OCI-LY7 (cell line): ENCODE measurements around the gene ZNF565. TPM values are rescaled to one million over a fixed set of nuclear protein-coding genes. Genes with fewer than 3 reads are reported as not detected.

Experiments used
- BruUV-seq: library from RNA; stranded (reverse); fragments of 400-500 nt; replicated peaks from 2 replicates; lab custom pipeline; 2021; lab: Mats Ljungman, UMichigan
- CTCF ChIA-PET: fragments of 300-600 bp; sonication (Branson Sonifier 250); formaldehyde crosslinking; loops from one replicate; lab custom pipeline; 2022; ENCODE audit warnings: antibody characterized with exemption; ENCODE audit not compliant: unreplicated experiment; lab: Charles Lee
- POLR2A ChIA-PET: fragments of 300-600 bp; sonication (Branson Sonifier 250); formaldehyde crosslinking; loops from one replicate; lab custom pipeline; 2022; ENCODE audit warnings: antibody characterized with exemption; lab: Charles Lee
- DNase-seq: peaks from one replicate; pipeline ENCODE4 v3.0.0-alpha.2; 2015; ENCODE audit warnings: low spot score
- H2AFZ ChIP-seq: fragments of 200-600 bp; sonication (generic), shearing (Covaris generic); 2 replicates; pipeline ENCODE4 v1.6.1; 2014; ENCODE audit warnings: mild to moderate bottlenecking, antibody characterized with exemption, low read length, moderate library complexity
- H3K27ac ChIP-seq: fragments of 200-600 bp; sonication (generic); 2 replicates; pipeline ENCODE4 v1.5.1; 2014; ENCODE audit warnings: mixed run types, low read depth, mild to moderate bottlenecking, moderate library complexity, low read length, inconsistent platforms; ENCODE audit not compliant: poor library complexity, severe bottlenecking
- H3K36me3 ChIP-seq: fragments of 200-600 bp; sonication (generic); 2 replicates; pipeline ENCODE4 v1.6.1; 2014; ENCODE audit warnings: mild to moderate bottlenecking, antibody characterized with exemption, low read length, moderate library complexity, mixed read lengths; ENCODE audit not compliant: insufficient read depth
- H3K4me1 ChIP-seq: fragments of 200-600 bp; sonication (generic); 2 replicates; pipeline ENCODE4 v1.5.1; 2014; ENCODE audit warnings: mild to moderate bottlenecking, low read length; ENCODE audit not compliant: insufficient read depth, poor library complexity, severe bottlenecking
- H3K4me2 ChIP-seq: fragments of 200-600 bp; sonication (generic); 2 replicates; pipeline ENCODE4 v1.6.1; 2014; ENCODE audit warnings: mild to moderate bottlenecking, low read length
- H3K4me3 ChIP-seq: fragments of 200-600 bp; sonication (generic); 2 replicates; pipeline ENCODE4 v1.5.1; 2014; ENCODE audit warnings: mild to moderate bottlenecking, low read depth, low read length; ENCODE audit not compliant: poor library complexity, severe bottlenecking
- H3K79me2 ChIP-seq: fragments of 200-600 bp; sonication (generic); 2 replicates; pipeline ENCODE4 v1.6.1; 2016; ENCODE audit warnings: low read depth, mild to moderate bottlenecking, low read length, moderate library complexity, mixed read lengths; ENCODE audit not compliant: insufficient read depth
- H3K9me2 ChIP-seq: fragments of 200-600 bp; sonication (generic); 2 replicates; pipeline ENCODE4 v1.6.1; 2016; ENCODE audit warnings: mild to moderate bottlenecking, low read length, mixed read lengths; ENCODE audit not compliant: insufficient read depth
- H3K9me3 ChIP-seq: fragments of 200-600 bp; sonication (generic); 2 replicates; pipeline ENCODE4 v1.6.1; 2014; ENCODE audit warnings: mild to moderate bottlenecking, mixed run types, low read length, mixed read lengths
- H4K20me1 ChIP-seq: fragments of 200-600 bp; sonication (generic); 2 replicates; pipeline ENCODE4 v1.6.1; 2014; ENCODE audit warnings: mild to moderate bottlenecking, antibody characterized with exemption, low read length, moderate library complexity, mixed read lengths; ENCODE audit not compliant: insufficient read depth
- EZH2phosphoT487 ChIP-seq: fragments of 200-600 bp; sonication (generic); IDR thresholded peaks from 2 replicates; pipeline ENCODE4 v1.6.1; 2018; ENCODE audit warnings: low read depth, borderline replicate concordance, mild to moderate bottlenecking, mixed run types, antibody characterized with exemption, low read length, moderate library complexity, mixed read lengths
- intact Hi-C: fragments of 100-400 bp; cut with micrococcal nuclease; formaldehyde crosslinking; loops from one replicate; pipeline ENCODE4 v1.10.0; 2022; ENCODE audit not compliant: unreplicated experiment
- total RNA-seq, 2 experiments: library from RNA; depleted of rRNA in 1 of 2; stranded (reverse); fragments of >200 nt in 1 of 2; shearing (Covaris generic) in 1 of 2; gene quantifications; 2 replicates each; pipeline ENCODE4 v1.2.3, GENCODE V29; 2014 to 2022
- TF ChIP-seq, protein P1 (sequence below): fragments of 200-600 bp; sonication (generic); conservative IDR thresholded peaks from 2 replicates; pipeline ENCODE4 v1.5.1; 2014; ENCODE audit warnings: mild to moderate bottlenecking, antibody characterized with exemption, low read length, moderate library complexity, mixed read lengths

The ZNF565 gene
- total RNA-seq, 2 experiments from 2014 or later = 2.1 to 3.2 TPM

DNA sequence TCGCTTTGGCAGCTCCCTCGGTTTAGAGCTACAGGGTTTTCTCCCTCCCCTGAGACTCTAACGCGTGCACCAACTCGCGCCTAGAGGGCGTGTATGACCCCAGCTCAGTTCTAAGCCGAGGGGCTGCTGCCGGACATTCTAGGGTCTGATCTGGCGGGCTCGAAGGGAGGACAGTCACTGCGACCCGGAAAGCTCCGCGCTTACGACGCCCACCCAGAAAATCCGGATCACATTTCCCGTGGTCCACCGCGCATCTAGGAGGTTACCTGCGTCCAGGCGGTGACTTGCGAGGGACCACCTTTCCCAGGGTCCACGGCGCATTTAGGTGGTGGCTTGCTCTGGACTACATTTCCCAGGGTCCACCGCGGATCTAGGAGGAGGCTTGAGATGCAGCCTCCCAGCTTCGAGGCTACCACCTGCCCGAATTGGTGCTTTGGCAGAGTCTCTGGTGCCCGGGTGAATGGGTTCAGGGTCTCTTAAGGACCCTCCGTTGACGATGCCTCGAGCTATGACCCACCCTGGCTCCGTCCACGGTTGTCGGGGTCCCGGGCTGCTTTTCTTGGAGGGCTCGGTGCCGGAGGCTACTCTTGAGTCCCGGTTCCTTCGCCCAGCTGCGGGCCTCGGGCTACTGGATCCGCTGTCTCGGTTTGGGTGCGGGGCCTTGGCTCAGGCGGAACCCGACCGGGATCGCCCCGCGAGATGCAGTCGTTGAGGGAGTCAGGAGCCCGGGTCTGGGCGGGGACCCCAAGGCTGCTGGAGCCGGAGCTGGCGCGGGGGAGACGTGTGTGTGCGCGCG lies 30.9 kb upstream of the ZNF565 start:
- no peaks in the 10 kb centered on the region for H3K4me1 ChIP-seq
- H3K9me2 ChIP-seq = no peaks in the 10 kb centered on the region
- H2AFZ ChIP-seq = no peak overlapping the region
- no peak for DNase-seq
- H4K20me1 ChIP-seq = no peaks in the 10 kb centered on the region
- no peak for TF ChIP-seq EZH2phosphoT487
- TF ChIP-seq, protein P1, sequence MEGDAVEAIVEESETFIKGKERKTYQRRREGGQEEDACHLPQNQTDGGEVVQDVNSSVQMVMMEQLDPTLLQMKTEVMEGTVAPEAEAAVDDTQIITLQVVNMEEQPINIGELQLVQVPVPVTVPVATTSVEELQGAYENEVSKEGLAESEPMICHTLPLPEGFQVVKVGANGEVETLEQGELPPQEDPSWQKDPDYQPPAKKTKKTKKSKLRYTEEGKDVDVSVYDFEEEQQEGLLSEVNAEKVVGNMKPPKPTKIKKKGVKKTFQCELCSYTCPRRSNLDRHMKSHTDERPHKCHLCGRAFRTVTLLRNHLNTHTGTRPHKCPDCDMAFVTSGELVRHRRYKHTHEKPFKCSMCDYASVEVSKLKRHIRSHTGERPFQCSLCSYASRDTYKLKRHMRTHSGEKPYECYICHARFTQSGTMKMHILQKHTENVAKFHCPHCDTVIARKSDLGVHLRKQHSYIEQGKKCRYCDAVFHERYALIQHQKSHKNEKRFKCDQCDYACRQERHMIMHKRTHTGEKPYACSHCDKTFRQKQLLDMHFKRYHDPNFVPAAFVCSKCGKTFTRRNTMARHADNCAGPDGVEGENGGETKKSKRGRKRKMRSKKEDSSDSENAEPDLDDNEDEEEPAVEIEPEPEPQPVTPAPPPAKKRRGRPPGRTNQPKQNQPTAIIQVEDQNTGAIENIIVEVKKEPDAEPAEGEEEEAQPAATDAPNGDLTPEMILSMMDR = no peak
- intact Hi-C loops = no loop called here
- H3K4me3 ChIP-seq = no peak overlapping the region
- ChIA-PET CTCF (no interaction called here), POLR2A (no interaction called here)
- H3K9me3 ChIP-seq = no peaks in the 10 kb centered on the region
- no peaks in the 10 kb centered on the region for H3K79me2 ChIP-seq
- H3K4me2 ChIP-seq = no peak overlapping the region
- H3K27ac ChIP-seq = no peak overlapping the region
- BruUV-seq = no TSS peak
- H3K36me3 ChIP-seq = no peaks in the 10 kb centered on the region

DNA sequence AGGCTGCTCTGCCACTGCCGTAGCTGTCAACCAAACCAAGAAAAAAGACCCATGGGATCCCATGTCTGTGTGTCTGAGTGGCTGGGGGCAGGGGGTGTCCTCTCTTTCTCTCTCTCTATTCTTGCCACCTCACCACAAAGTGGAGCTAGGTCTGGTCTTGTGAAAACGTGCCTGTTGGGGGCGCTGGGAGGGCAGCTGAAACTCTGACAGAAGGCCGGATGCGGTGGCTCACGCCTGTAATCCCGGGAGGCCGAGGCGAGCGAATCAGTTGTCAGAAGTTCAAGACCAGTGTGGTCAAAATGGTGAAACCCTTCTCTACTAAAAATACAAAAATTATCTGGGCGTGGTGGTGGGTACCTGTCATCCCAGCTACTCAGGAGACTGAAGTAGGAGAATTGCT lies 29.6 kb upstream of the ZNF565 start:
- BruUV-seq = no TSS peak

More for the DNA sequence above, 29.6 kb upstream of the ZNF565 start:
- DNase-seq = no peak
- TF ChIP-seq, protein P1 = no peak
- TF ChIP-seq EZH2phosphoT487 = no peak
- Histone ChIP-seq H3K9me3 (no peaks in the 10 kb centered on the region), H3K4me3 (no peak overlapping the region), H3K79me2 (no peaks in the 10 kb centered on the region), H3K4me1 (no peaks in the 10 kb centered on the region), H3K36me3 (peaks cover 10% of the 10 kb centered on the region), H2AFZ (no peak overlapping the region), H3K4me2 (no peak overlapping the region), H4K20me1 (no peaks in the 10 kb centered on the region), H3K9me2 (no peaks in the 10 kb centered on the region), H3K27ac (no peak overlapping the region)
- intact Hi-C loops = no loop called here
- POLR2A ChIA-PET = no interaction called here
- CTCF ChIA-PET = no interaction called here
